ENCODE measurements around the gene PNLIPRP1. TPM values are rescaled to one million over a fixed set of nuclear protein-coding genes. Genes with fewer than 3 reads are reported as not detected.

PNLIPRP1 gene
- total RNA-seq (2012; rRNA removed), result not detected in 2 replicates

GRCh38 chr10:116590590-116591444 lies at the start of gene PNLIPRP1:
Gene PNLIPRP1 (plus strand): TSS chr10:116590959. CDS start chr10:116591130, 171 bp downstream.
- H3K4me3 ChIP-seq (ENCODE audit: low read length), result no peak within 1 kb of the TSS
- H3K9me3 ChIP-seq (replicated peaks; ENCODE audit: low read length), result no peaks in the 10 kb centered on the region
- H3K27me3 ChIP-seq (ENCODE audit: control insufficient read depth, insufficient read depth, low read length), result no peaks in the 10 kb centered on the region
- H3K36me3 ChIP-seq (ENCODE audit: insufficient read depth, low read length), result no peaks in the 10 kb centered on the region
- H3K9ac ChIP-seq (ENCODE audit: low read depth, low read length), result no peak within 1 kb of the TSS
- no peak within 1 kb of the TSS for H3K4me2 ChIP-seq (ENCODE audit: low read length)
- no peaks in the 10 kb centered on the region for H3K4me1 ChIP-seq (ENCODE audit: control insufficient read depth, insufficient read depth, low read length)

DNA sequence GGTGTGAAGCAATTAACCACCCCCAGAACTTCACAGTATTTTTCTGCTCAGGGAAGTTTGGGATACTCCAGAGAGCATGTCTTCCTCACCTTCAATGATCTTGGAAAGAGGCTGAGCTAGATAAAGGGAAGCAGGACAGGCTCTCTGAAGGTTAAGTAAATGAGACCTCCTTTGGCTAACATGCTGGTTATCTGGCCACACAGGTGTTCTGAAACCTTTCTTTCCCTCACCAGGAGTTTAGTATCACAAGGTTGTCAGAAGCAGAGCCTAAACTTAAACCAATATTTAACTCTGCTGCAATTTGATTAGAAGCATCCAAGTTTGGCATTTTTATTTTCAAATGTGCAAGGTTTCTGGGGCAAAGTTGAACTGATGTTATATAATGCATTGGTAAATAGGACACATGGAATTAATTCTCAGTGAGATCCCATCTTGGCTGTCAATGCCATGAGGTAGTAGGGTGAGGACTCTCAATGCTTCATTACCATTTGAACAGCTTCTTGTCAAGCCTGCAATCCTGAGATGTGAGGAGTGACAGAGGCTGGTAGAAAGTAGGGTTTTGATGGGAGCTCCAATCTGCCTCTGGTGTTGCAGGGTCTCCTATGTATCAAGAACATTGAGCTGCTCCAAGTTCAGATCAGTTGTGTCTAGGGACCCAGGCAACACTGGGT lies 48.6 kb upstream of the PNLIPRP1 start:
- Histone ChIP-seq H3K9ac (ENCODE audit: low read depth, low read length) (no peak overlapping the region), H3K4me3 (ENCODE audit: low read length) (no peak overlapping the region), H3K4me2 (ENCODE audit: low read length) (no peak overlapping the region), H3K9me3 (replicated peaks; ENCODE audit: low read length) (no peaks in the 10 kb centered on the region), H3K4me1 (ENCODE audit: control insufficient read depth, insufficient read depth, low read length) (no peaks in the 10 kb centered on the region), H3K27me3 (ENCODE audit: control insufficient read depth, insufficient read depth, low read length) (no peaks in the 10 kb centered on the region), H3K36me3 (ENCODE audit: insufficient read depth, low read length) (no peaks in the 10 kb centered on the region)

GRCh38 chr10:116545122-116545521 lies 45.6 kb upstream of the PNLIPRP1 start:
- no peaks in the 10 kb centered on the region for H3K27me3 ChIP-seq (ENCODE audit: control insufficient read depth, insufficient read depth, low read length)
- H3K4me1 ChIP-seq (ENCODE audit: control insufficient read depth, insufficient read depth, low read length), result no peaks in the 10 kb centered on the region
- no peaks in the 10 kb centered on the region for H3K9me3 ChIP-seq (replicated peaks; ENCODE audit: low read length)
- no peak overlapping the region for H3K4me3 ChIP-seq (ENCODE audit: low read length)
- H3K9ac ChIP-seq (ENCODE audit: low read depth, low read length), result no peak overlapping the region
- no peaks in the 10 kb centered on the region for H3K36me3 ChIP-seq (ENCODE audit: insufficient read depth, low read length)
- no peak overlapping the region for H3K4me2 ChIP-seq (ENCODE audit: low read length)

DNA sequence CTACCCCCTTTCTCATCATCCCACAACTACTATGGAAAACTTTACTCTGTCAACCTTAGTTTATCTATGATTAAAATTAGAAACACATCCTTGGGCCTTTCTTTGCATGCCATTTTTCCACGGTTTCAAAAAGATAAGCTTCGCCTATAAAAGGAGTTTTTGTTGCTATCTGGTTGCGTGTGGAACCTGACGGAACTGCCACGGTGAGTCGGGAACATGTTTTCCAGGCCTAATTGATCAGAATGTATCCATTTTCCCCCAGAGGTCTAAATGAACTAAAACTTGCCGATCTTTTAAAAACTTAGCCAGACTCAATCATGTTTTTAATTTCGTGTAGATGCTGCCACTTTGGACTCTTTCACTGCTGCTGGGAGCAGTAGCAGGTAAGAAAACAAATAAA lies 45.0 kb upstream of the PNLIPRP1 start, which contains the start of gene PNLIP:
PNLIP (plus strand) TSS at position 176 of the 400 bp plus-strand sequence; CDS start at position 338, 162 bp downstream.
- no peak within 1 kb of the TSS for H3K9ac ChIP-seq (ENCODE audit: low read depth, low read length)
- no peak within 1 kb of the TSS for H3K4me2 ChIP-seq (ENCODE audit: low read length)
- H3K4me3 ChIP-seq (ENCODE audit: low read length), result no peak within 1 kb of the TSS
- no peaks in the 10 kb centered on the region for H3K27me3 ChIP-seq (ENCODE audit: control insufficient read depth, insufficient read depth, low read length)
- H3K36me3 ChIP-seq (ENCODE audit: insufficient read depth, low read length), result no peaks in the 10 kb centered on the region
- H3K4me1 ChIP-seq (ENCODE audit: control insufficient read depth, insufficient read depth, low read length), result no peaks in the 10 kb centered on the region
- no peaks in the 10 kb centered on the region for H3K9me3 ChIP-seq (replicated peaks; ENCODE audit: low read length)

DNA sequence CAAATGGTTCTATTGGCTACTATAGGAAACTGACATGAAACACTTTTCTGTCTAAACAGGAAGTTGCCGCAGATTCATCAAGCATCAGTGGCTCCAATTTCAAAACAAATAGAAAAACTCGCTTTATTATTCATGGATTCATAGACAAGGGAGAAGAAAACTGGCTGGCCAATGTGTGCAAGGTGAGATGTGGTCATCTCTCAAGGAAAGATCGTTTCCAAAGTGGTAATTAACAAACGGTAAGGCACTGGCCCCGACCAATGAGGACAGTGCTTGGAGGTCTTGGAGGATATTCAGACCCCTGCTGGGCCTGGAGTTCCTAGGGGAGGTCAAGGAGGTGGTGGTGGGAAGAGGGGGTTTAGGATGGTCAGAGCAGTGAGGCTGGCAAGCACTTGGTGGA lies 42.5 kb upstream of the PNLIPRP1 start:
- no peaks in the 10 kb centered on the region for H3K9me3 ChIP-seq (replicated peaks; ENCODE audit: low read length)
- H3K4me3 ChIP-seq (ENCODE audit: low read length), result no peak overlapping the region
- H3K4me1 ChIP-seq (ENCODE audit: control insufficient read depth, insufficient read depth, low read length), result no peaks in the 10 kb centered on the region
- H3K4me2 ChIP-seq (ENCODE audit: low read length), result no peak overlapping the region
- no peaks in the 10 kb centered on the region for H3K27me3 ChIP-seq (ENCODE audit: control insufficient read depth, insufficient read depth, low read length)
- H3K9ac ChIP-seq (ENCODE audit: low read depth, low read length), result no peak overlapping the region
- no peaks in the 10 kb centered on the region for H3K36me3 ChIP-seq (ENCODE audit: insufficient read depth, low read length)

GRCh38 chr10:116553378-116553980 lies 37.3 kb upstream of the PNLIPRP1 start:
- no peaks in the 10 kb centered on the region for H3K9me3 ChIP-seq (replicated peaks; ENCODE audit: low read length)
- no peak overlapping the region for H3K4me3 ChIP-seq (ENCODE audit: low read length)
- H3K4me1 ChIP-seq (ENCODE audit: control insufficient read depth, insufficient read depth, low read length), result no peaks in the 10 kb centered on the region
- no peaks in the 10 kb centered on the region for H3K36me3 ChIP-seq (ENCODE audit: insufficient read depth, low read length)
- no peaks in the 10 kb centered on the region for H3K27me3 ChIP-seq (ENCODE audit: control insufficient read depth, insufficient read depth, low read length)
- no peak overlapping the region for H3K9ac ChIP-seq (ENCODE audit: low read depth, low read length)
- no peak overlapping the region for H3K4me2 ChIP-seq (ENCODE audit: low read length)

DNA sequence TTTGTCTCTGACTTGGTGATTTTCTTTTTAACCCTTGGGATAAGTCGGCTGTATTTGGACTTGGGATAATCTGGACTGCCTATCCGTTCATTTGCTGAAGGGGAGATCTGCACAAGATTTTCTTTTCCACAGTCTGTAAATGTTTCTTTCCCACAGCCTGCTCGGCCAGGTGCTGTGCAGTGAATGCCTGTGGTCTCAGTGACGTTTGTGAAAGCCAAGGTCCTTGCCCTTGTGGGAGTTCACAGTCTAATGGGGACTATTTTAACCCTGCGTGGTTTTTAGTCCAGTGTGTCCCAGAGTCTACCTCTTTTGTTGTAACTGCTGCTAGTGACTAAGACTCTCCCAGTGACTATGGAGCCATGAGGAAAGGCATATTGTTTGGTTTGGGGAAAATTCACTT lies 36.1 kb upstream of the PNLIPRP1 start:
- H3K4me1 ChIP-seq (ENCODE audit: control insufficient read depth, insufficient read depth, low read length), result no peaks in the 10 kb centered on the region
- no peaks in the 10 kb centered on the region for H3K27me3 ChIP-seq (ENCODE audit: control insufficient read depth, insufficient read depth, low read length)
- H3K4me3 ChIP-seq (ENCODE audit: low read length), result no peak overlapping the region
- no peak overlapping the region for H3K4me2 ChIP-seq (ENCODE audit: low read length)
- no peaks in the 10 kb centered on the region for H3K36me3 ChIP-seq (ENCODE audit: insufficient read depth, low read length)
- H3K9ac ChIP-seq (ENCODE audit: low read depth, low read length), result no peak overlapping the region
- no peaks in the 10 kb centered on the region for H3K9me3 ChIP-seq (replicated peaks; ENCODE audit: low read length)

DNA sequence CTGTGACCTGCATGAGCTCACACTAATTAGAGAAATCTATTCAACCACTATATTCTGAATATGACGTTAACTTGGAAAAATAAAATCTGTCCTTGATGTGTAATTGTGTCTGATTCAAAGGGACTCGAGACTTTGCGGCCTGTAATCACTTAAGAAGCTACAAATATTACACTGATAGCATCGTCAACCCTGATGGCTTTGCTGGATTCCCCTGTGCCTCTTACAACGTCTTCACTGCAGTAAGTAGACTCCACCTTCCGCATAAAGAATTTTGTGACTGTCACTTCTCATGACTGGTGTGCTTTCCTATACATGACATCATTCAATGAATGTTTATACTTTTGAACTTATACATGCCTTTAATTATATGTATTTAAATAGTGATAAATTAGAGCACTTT lies 34.9 kb upstream of the PNLIPRP1 start:
- Histone ChIP-seq H3K4me1 (ENCODE audit: control insufficient read depth, insufficient read depth, low read length) (no peaks in the 10 kb centered on the region), H3K9ac (ENCODE audit: low read depth, low read length) (no peak overlapping the region), H3K4me3 (ENCODE audit: low read length) (no peak overlapping the region), H3K4me2 (ENCODE audit: low read length) (no peak overlapping the region), H3K36me3 (ENCODE audit: insufficient read depth, low read length) (no peaks in the 10 kb centered on the region), H3K9me3 (replicated peaks; ENCODE audit: low read length) (no peaks in the 10 kb centered on the region), H3K27me3 (ENCODE audit: control insufficient read depth, insufficient read depth, low read length) (no peaks in the 10 kb centered on the region)

DNA sequence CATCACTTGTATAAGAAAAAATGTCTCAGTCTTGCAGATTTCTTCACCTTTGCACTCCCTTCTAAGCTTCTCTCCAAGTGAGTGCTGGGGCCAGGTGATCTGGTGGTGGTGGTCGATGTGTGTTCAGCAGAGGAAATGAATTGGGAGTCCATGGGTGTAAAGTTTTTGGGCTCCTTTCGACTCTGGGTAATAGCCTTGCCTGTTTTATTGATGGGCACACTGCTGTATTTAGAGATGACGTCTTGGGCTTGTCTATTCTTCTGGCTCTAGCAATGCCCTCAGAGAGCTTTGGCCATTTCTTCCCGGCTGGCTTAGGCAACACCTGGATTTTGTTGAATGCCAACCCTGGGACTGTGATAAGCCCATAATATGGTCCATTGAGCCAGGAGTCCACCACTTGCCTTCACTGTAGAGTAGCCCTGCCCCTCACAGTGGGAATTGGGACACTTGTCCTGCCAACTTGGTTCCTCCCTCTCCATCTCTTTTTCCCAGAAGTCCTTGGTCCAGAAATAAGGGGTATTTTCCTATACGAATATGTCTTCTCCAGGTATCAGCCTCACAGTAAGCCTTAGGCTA lies 33.4 kb upstream of the PNLIPRP1 start:
- H3K4me1 ChIP-seq (ENCODE audit: control insufficient read depth, insufficient read depth, low read length), result no peaks in the 10 kb centered on the region
- H3K4me2 ChIP-seq (ENCODE audit: low read length), result no peak overlapping the region

GRCh38 chr10:116565534-116565933 lies 25.2 kb upstream of the PNLIPRP1 start:
- no peaks in the 10 kb centered on the region for H3K27me3 ChIP-seq (ENCODE audit: control insufficient read depth, insufficient read depth, low read length)

More for the DNA sequence above, 33.4 kb upstream of the PNLIPRP1 start:
- H3K4me3 ChIP-seq (ENCODE audit: low read length), result no peak overlapping the region
- H3K36me3 ChIP-seq (ENCODE audit: insufficient read depth, low read length), result no peaks in the 10 kb centered on the region
- no peaks in the 10 kb centered on the region for H3K27me3 ChIP-seq (ENCODE audit: control insufficient read depth, insufficient read depth, low read length)
- H3K9me3 ChIP-seq (replicated peaks; ENCODE audit: low read length), result no peaks in the 10 kb centered on the region
- no peak overlapping the region for H3K9ac ChIP-seq (ENCODE audit: low read depth, low read length)

DNA sequence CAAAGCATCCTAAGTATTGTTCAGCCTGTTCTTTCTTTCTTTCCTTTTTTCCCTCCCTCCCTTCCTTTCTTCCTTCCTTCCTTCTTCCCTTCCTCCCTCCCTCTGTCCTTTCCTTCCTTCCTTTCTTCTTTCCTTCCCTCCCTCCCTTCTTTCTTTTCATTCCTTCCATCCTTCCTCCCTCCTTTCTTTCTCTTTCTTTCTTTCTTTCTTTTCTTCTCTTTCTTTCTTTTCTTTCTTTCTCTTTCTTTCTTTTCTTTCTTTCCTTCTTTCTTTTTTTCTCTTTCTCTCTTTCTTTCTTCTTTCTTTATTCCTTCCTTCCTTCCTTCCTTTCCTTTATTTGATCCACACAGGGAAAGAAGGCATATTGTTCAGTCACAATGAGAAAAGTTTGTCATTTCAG lies 23.8 kb upstream of the PNLIPRP1 start:
- no peak overlapping the region for H3K4me2 ChIP-seq (ENCODE audit: low read length)
- H3K4me1 ChIP-seq (ENCODE audit: control insufficient read depth, insufficient read depth, low read length), result no peaks in the 10 kb centered on the region
- H3K9ac ChIP-seq (ENCODE audit: low read depth, low read length), result no peak overlapping the region
- H3K36me3 ChIP-seq (ENCODE audit: insufficient read depth, low read length), result no peaks in the 10 kb centered on the region
- no peaks in the 10 kb centered on the region for H3K9me3 ChIP-seq (replicated peaks; ENCODE audit: low read length)
- no peaks in the 10 kb centered on the region for H3K27me3 ChIP-seq (ENCODE audit: control insufficient read depth, insufficient read depth, low read length)
- H3K4me3 ChIP-seq (ENCODE audit: low read length), result no peak overlapping the region

More at GRCh38 chr10:116565534-116565933, 25.2 kb upstream of the PNLIPRP1 start:
- Histone ChIP-seq H3K9ac (ENCODE audit: low read depth, low read length) (no peak overlapping the region), H3K4me1 (ENCODE audit: control insufficient read depth, insufficient read depth, low read length) (no peaks in the 10 kb centered on the region), H3K36me3 (ENCODE audit: insufficient read depth, low read length) (no peaks in the 10 kb centered on the region), H3K9me3 (replicated peaks; ENCODE audit: low read length) (no peaks in the 10 kb centered on the region), H3K4me2 (ENCODE audit: low read length) (no peak overlapping the region), H3K4me3 (ENCODE audit: low read length) (no peak overlapping the region)
